Activated T-cell treated with anti-CD3 and anti-CD28 coated beads, Interleukin-2, amount 50 U/mL, for 48 hours (primary cell): Measurements from ENCODE around the gene ELMO3.

Experiments
- DNase-seq, 2 experiments: peaks; one replicate each; pipeline ENCODE4 v3.0.0-alpha.2; 2020

Gene ELMO3

GRCh38 chr16:67200491-67200890 is 1.6 kb downstream of the ELMO3 start:
- DNase-seq = no peak

- no peak for DNase-seq
Measured at GRCh38 chr16:67201411-67202345, 2.7 kb downstream of the ELMO3 start.

- DNase-seq = no peak
Measured at GRCh38 chr16:67202426-67202825, 3.5 kb downstream of the ELMO3 start.

DNA sequence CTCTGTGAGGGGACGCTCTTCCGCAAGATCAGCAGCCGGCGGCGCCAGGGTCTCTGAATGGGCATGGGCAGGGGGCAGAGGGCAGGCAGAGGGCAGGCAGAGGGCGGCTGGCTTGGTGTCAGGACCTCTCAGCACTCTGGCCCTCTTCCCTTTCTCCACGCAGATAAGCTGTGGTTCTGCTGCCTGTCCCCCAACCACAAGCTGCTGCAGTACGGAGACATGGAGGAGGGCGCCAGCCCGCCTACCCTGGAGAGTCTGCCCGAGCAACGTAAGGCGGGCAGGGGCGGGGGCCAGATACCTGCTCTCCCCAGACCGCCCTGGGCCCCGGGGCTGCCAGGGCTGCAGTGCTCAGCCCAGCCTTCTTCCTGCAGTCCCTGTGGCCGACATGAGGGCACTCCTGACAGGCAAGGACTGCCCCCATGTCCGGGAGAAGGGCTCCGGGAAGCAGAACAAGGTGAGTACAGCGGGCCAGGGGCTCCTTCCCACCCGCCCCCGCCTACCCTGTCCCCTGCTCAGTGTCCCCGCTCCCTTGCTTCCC is 4.1 kb downstream of the ELMO3 start:
- DNase-seq = no peak

GRCh38 chr16:67204076-67204475 is 5.1 kb downstream of the ELMO3 start:
- DNase-seq = no peak

GRCh38 chr16:67206129-67206837 is 7.4 kb downstream of the ELMO3 start:
- no peak for DNase-seq

DNA sequence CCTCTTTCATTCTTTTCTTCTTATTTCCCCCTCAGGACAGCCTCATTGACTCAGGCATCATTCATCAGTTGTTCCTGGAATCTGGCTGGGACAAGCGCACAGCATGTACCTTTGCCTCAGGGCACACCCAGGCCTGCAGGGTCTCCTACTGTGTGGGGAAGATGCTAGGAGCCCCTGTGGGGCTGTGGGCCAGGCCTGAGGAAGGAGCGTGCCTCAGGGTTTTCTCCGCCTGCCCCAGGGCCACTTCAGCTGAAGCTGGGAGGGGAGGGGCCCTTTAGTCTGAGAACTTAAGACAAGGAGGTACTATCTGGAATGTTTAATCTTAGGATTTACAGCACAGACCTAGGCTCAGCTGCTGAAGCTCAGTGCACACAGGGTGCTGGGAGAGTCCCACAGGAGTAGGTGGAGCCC is 7.9 kb downstream of the ELMO3 start:
- DNase-seq = no peak

DNA sequence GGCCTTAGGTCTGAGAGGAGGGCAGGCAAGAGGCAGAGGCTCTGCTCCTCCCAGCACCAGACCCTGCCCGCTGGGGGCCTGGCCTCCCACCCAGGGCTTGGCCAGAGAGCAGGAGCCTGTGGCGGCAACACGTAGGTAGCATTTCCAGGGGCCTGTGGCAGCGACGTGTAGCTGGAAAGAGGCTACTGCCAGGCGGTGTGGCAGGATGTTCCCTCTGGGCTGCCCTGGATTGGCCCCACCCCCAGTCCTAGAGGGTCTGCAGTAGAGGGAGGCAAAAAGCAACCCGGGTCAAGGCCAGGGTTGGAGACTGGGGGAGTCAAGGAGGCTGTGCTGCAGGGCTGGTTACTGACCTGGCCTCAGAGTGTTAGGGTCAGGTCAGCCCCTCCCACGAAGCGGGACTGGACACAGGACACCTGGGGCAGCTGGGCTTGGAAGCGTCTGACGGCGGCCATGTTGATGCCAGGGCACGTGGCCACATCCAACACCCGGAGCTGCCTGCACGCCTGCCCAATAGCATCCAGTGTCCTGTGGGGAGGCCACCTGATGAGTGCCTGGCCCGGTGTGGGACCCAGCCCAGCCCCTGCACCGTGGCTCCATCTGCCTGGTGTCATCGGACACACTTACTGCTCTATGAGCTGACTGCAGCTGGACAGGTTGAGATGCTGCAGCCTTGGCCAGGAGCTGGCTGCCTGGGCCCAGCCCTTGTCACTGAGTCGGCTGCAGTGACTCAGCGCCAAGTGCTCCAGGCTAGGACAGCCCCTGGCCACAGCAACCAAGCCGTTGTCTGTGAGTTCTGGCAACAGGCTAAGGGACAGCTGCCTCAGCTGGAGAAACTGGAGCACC is 8.5 kb downstream of the ELMO3 start:
- no peak for DNase-seq

DNA sequence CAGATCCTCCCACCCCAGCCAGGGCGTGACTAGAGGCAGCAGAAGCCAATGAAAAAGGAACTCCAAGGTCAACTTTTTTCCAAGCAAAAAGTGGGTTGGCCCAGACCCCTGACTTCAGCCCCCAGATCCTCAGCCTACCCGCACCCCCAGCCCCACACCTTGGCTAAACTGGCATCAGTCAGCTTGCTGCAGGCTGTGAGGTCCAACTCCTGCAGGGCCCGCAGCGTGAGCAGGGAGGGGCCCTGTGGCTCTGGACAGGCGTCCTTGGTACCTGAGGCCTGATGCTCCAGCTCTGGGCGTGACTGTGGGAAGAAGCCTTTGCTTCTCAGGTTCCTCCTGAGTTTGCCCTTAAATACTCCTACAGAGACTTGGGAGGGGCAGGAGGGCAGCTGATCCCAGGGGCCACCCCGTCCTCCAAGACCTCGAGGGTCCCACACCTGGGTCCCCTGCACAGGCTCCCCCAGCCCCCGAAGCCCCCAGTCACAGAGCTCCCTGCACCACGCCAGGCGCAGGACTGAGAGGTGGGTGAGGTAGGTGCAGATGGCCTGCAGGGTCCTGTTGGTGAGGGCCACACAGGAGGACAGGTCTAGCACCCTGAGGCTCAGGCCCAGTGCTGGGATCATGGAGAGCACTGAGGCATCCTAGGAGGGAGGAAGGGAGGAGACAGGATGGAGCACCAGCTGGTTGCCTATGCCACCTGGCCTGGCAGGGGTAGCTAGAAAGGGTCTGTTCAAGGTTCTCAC is 9.4 kb downstream of the ELMO3 start:
- no peak for DNase-seq

DNA sequence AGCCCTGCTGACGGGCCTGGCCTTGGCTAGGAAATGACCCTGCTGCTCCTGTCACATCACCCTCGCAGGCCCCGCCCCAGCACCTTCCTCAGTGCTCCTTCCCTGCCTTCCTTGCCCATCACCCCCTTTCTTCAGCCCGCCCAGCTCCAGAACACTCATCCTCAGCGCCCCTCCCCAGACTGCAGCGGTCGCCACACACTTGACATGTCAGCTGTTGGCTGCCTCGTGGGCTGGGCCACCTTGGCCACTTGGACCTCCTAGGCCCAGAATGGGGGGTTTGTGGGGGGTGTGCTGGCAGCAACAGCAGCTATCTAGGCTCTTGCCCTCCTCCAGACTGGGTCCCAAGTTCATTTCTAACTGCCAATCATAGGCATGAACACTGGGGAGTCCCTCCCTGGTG is 10.6 kb downstream of the ELMO3 start:
- DNase-seq = no peak

- DNase-seq = no peak
Measured at GRCh38 chr16:67210069-67210937, 11.4 kb downstream of the ELMO3 start.

DNA sequence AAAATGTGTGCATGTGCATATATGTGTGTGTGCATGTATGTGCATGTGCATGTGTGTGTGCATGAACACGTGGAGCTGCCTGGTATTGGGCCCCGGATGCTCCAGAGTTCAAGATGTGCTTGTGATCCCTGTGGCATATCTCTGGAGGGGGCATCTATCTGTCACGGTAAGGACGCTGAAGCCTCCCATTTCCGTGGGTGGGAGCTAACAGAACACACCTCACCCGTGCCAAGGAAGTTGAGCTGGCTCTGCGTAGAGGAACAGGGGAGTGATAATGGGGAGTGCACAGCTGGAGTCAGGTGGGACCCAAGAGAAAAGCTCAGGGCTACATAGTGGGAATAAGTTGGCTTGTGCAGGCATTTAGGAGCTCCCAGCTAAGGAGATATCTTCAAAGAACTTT is 12.7 kb downstream of the ELMO3 start:
- DNase-seq = no peak

- DNase-seq = no peak
Measured at GRCh38 chr16:67212766-67213165, 13.8 kb downstream of the ELMO3 start.

- no peak for DNase-seq
Measured at GRCh38 chr16:67213197-67214019, 14.5 kb downstream of the ELMO3 start.

DNA sequence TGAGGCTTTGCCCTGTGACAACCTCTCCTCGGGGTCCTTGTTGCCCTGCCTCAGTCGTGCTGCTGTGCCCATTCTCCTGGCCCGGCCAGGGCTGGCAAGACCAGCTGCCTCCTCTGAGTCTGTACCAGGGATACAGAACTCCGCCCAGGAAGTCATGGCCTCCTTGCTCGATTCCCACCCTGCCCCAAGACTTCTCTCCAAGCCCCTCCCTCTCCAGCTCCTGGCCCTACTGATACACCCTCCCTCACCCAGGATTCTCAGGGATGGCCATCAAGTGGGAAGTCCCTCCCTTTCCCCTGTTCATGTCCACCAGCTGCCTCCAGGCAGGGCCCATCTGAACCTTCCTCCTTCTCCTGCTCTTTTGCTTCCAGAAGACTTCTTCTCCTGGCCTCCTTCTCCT is 16.8 kb downstream of the ELMO3 start:
- DNase-seq = no peak

- no peak for DNase-seq
Measured at GRCh38 chr16:67216612-67217490, 17.9 kb downstream of the ELMO3 start.

- no peak for DNase-seq
Measured at GRCh38 chr16:67223992-67224391, 25.1 kb downstream of the ELMO3 start.

GRCh38 chr16:67226295-67226803 is 27.4 kb downstream of the ELMO3 start:
- no peak for DNase-seq
